ENCODE results near the gene LRRC4C. TPM values are rescaled to one million over a fixed set of nuclear protein-coding genes. Genes with fewer than 3 reads are reported as not detected.

The LRRC4C gene
- total RNA-seq, 1 donor from 2014 or later = 5.5 TPM

DNA sequence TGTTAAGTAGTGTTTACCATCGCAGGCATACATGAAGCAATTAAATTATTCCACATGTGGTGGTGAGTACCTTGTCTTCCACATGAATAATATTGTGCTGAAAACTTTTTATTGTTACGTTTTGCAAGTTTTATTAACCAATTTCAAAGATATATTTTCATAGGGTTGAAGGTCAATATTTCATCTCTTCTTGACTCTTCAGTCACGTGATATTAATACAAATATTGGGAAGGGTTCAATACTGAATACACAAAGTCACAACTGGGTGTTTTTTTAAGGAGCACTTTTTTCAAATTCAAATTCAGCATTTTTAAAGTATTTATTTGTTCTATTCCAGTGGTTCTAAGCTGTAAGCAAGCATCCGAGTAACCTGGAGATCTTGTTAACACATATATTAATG lies 348.9 kb downstream of the LRRC4C start:
- H3K4me1 Mint-ChIP-seq = no peaks in the 10 kb centered on the region
- no peak for TF ChIP-seq CTCF (conservative IDR thresholded peaks at IDR 0.05)
- no peaks in the 10 kb centered on the region for H3K36me3 Mint-ChIP-seq (ENCODE audit: low read depth)
- no peaks in the 10 kb centered on the region for H3K27me3 Mint-ChIP-seq (ENCODE audit: low read depth)
- no peak for DNase-seq (ENCODE audit: low read depth, low spot score)
- H3K4me3 Mint-ChIP-seq = no peak overlapping the region
- no peak overlapping the region for H3K27ac Mint-ChIP-seq (ENCODE audit: unreplicated experiment)
- H3K9me3 Mint-ChIP-seq = no peaks in the 10 kb centered on the region

GRCh38 chr11:41102471-41102870 lies 357.0 kb downstream of the LRRC4C start:
- Mint-ChIP-seq H3K27ac (ENCODE audit: unreplicated experiment) (no peak overlapping the region), H3K27me3 (ENCODE audit: low read depth) (no peaks in the 10 kb centered on the region), H3K4me1 (no peaks in the 10 kb centered on the region)

GRCh38 chr11:41099654-41100053 lies 359.8 kb downstream of the LRRC4C start:
- H3K4me3 Mint-ChIP-seq = no peak overlapping the region
- no peaks in the 10 kb centered on the region for H3K4me1 Mint-ChIP-seq
- H3K9me3 Mint-ChIP-seq = peaks cover 16% of the 10 kb centered on the region
- no peaks in the 10 kb centered on the region for H3K27me3 Mint-ChIP-seq (ENCODE audit: low read depth)
- peaks cover 3% of the 10 kb centered on the region for H3K36me3 Mint-ChIP-seq (ENCODE audit: low read depth)
- no peak overlapping the region for H3K27ac Mint-ChIP-seq (ENCODE audit: unreplicated experiment)
- no peak for DNase-seq (ENCODE audit: low read depth, low spot score)
- TF ChIP-seq CTCF (conservative IDR thresholded peaks at IDR 0.05) = no peak

More at GRCh38 chr11:41102471-41102870, 357.0 kb downstream of the LRRC4C start:
- peaks cover 10% of the 10 kb centered on the region for H3K9me3 Mint-ChIP-seq
- no peak for TF ChIP-seq CTCF (conservative IDR thresholded peaks at IDR 0.05)
- H3K4me3 Mint-ChIP-seq = no peak overlapping the region
- H3K36me3 Mint-ChIP-seq (ENCODE audit: low read depth) = peaks cover 3% of the 10 kb centered on the region
- DNase-seq (ENCODE audit: low read depth, low spot score) = no peak

GRCh38 chr11:41085123-41085522 lies 374.3 kb downstream of the LRRC4C start:
- H3K4me3 Mint-ChIP-seq = no peak overlapping the region
- no peak overlapping the region for H3K27ac Mint-ChIP-seq (ENCODE audit: unreplicated experiment)
- no peaks in the 10 kb centered on the region for H3K27me3 Mint-ChIP-seq (ENCODE audit: low read depth)
- no peaks in the 10 kb centered on the region for H3K36me3 Mint-ChIP-seq (ENCODE audit: low read depth)
- no peaks in the 10 kb centered on the region for H3K9me3 Mint-ChIP-seq
- no peak for TF ChIP-seq CTCF (conservative IDR thresholded peaks at IDR 0.05)
- H3K4me1 Mint-ChIP-seq = peaks cover 4% of the 10 kb centered on the region
- no peak for DNase-seq (ENCODE audit: low read depth, low spot score)

- no peak overlapping the region for H3K4me3 Mint-ChIP-seq
- no peaks in the 10 kb centered on the region for H3K27me3 Mint-ChIP-seq (ENCODE audit: low read depth)
- DNase-seq (ENCODE audit: low read depth, low spot score) = no peak
- peaks cover 4% of the 10 kb centered on the region for H3K4me1 Mint-ChIP-seq
- no peak overlapping the region for H3K27ac Mint-ChIP-seq (ENCODE audit: unreplicated experiment)
- no peaks in the 10 kb centered on the region for H3K36me3 Mint-ChIP-seq (ENCODE audit: low read depth)
- peaks cover 9% of the 10 kb centered on the region for H3K9me3 Mint-ChIP-seq
- TF ChIP-seq CTCF (conservative IDR thresholded peaks at IDR 0.05) = no peak
These were observed 377.6 kb downstream of the LRRC4C start for GRCh38 chr11:41081756-41082285.

Measured in neural crest cell (in vitro differentiated cells).